Effector memory CD8-positive, alpha-beta T cell (primary cell): ENCODE results near the gene CCDC192.
A peak's percentile ranks its signal among the peaks of the same experiment; 100 is the strongest.
"Not testable (repeated sequence)": the region's sequence is repeated elsewhere in the genome, so short reads cannot be mapped to it uniquely, and the experiment has no call there.

Experiments
- ATAC-seq: fragments of 150-1000 bp; cut with Tn5 transposase; replicated peaks from 2 replicates; pipeline ENCODE4 v1.10.0; 2021; ENCODE audit warnings: mild to moderate bottlenecking, moderate library complexity
- DNase-seq, 3 experiments: peaks; one replicate each; pipeline ENCODE4 v3.0.0; 2021
- H3K27ac Mint-ChIP-seq, 2 donors: one replicate each; pipeline ENCODE4 v1.8.0; 2022; ENCODE audit warnings: mild to moderate bottlenecking in 2 of 2, mixed read lengths in 2 of 2, moderate library complexity in 2 of 2
- H3K27me3 Mint-ChIP-seq, 2 donors: one replicate each; pipeline ENCODE4 v1.8.0; 2022; ENCODE audit warnings: mixed read lengths in 2 of 2
- H3K36me3 Mint-ChIP-seq: one replicate; pipeline ENCODE4 v1.8.0; 2022; ENCODE audit warnings: mild to moderate bottlenecking, moderate library complexity, mixed read lengths; ENCODE audit not compliant: insufficient read depth
- H3K4me1 Mint-ChIP-seq, 2 donors: one replicate each; pipeline ENCODE4 v1.8.0; 2022; ENCODE audit warnings: low read depth in 2 of 2, mixed read lengths in 2 of 2
- H3K4me3 Mint-ChIP-seq, 2 donors: one replicate each; pipeline ENCODE4 v1.8.0; 2022; ENCODE audit warnings: mild to moderate bottlenecking in 2 of 2, mixed read lengths in 2 of 2, moderate library complexity in 2 of 2
- H3K9me3 Mint-ChIP-seq, 2 donors: one replicate each; pipeline ENCODE4 v1.8.0; 2022; ENCODE audit warnings: mixed read lengths in 2 of 2

CCDC192 gene

DNA sequence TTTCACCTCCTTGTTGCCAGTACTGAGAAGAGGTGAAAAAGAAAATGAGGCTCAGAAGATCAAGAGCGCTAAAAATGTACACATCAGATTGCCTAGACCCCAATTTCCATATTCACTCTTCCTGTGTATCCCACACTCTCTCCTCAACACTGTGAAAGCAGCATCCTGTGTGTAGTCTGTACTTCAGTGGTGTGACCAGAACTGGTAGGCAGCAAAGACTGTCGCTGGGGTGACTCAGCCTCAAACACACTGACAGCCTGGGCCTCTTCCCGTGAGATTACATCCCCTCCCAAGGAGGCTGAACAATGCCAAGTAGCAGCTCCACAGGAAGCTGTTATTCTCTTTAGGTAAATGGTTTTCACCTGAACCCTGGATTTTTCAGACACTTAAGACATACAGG lies 135.5 kb downstream of the CCDC192 start:
- Mint-ChIP-seq H3K36me3 (peaks cover 3% of the 10 kb centered on the region), H3K4me1 (peaks cover 0 to 8% of the 10 kb centered on the region in 2 donors), H3K4me3 (no peak overlapping the region), H3K27ac (no peak overlapping the region), H3K27me3 (no peaks in the 10 kb centered on the region), H3K9me3 (no peaks in the 10 kb centered on the region)
- ATAC-seq, result no peak
- no peak for DNase-seq

DNA sequence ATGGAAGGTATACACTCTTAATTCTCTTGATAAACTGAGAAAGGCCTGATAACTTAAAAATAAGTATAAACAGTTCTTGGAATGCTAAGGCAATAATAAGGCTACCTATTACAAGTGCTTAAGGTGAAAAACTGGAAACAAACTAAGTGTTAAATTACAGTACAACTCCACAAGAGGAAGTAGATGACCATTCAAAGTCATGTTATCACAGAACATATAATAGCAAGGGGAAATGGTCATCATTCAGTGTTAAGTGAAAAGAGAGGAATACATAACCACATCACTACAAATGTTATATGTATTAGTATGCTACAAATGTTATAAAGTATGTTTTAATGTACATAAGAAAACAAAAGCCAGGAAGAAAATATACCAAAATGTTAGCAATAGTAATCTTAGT lies 135.9 kb downstream of the CCDC192 start:
- no peak for DNase-seq
- Mint-ChIP-seq H3K9me3 (no peaks in the 10 kb centered on the region), H3K4me1 (peaks cover 0 to 8% of the 10 kb centered on the region in 2 donors), H3K27ac (no peak overlapping the region), H3K27me3 (no peaks in the 10 kb centered on the region), H3K4me3 (no peak overlapping the region), H3K36me3 (peaks cover 3% of the 10 kb centered on the region)
- no peak for ATAC-seq

DNA sequence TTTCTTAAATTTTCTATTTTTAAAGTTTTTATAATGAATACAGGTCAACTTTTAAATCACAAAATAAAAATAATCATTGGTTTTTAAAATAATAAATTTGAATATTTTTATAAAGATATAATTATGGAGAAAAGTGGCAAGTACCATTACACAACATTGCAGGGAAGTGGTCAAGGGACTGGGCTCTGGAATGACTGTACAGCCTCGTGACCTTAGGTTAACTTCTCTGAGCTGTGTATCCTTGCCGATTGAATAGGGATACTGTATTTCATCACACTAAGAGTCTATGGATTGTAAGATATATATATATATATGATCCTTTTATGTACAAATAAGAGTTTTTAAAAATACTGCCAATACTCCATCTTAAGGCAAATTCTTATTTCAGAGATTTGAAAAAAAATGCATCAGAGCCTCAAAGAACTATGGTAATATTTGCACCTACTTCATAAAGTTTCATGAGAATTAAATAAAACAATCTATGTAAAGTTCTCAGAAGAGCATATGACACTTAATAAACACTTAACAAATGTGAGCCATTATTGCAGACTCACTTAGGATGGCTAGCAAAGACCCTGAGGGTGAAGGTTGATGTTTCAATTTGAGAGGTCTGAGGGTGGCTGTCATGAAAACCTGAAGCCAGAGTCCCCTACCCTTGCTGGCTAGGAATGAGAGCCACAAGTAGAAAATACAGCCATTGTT lies 136.5 kb downstream of the CCDC192 start:
- H3K27ac Mint-ChIP-seq, result peak overlapping the region in 1 of 2 donors; percentile 27
- DNase-seq, result no peak
- no peaks in the 10 kb centered on the region for H3K9me3 Mint-ChIP-seq
- ATAC-seq, result no peak
- H3K27me3 Mint-ChIP-seq, result peaks cover 0 to under 1% of the 10 kb centered on the region in 2 donors
- peaks cover 0 to 8% of the 10 kb centered on the region in 2 donors for H3K4me1 Mint-ChIP-seq
- H3K36me3 Mint-ChIP-seq, result peaks cover 3% of the 10 kb centered on the region
- H3K4me3 Mint-ChIP-seq, result no peak overlapping the region

DNA sequence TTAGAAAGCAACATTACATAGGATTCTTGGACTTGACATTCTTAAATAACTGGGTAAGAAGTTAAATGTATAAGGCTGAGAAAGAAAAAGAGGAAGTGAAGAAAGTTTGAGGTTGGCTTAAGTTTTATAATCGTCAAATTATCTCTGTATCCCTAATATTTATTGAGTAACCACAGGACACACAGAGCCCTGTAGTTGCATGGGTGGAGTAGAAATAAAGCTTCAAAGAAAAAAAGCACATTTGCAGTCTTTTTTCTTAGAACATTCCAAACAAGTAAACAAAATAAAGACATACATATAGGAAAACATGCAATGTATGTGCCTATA lies 137.0 kb downstream of the CCDC192 start:
- peaks cover 0 to 6% of the 10 kb centered on the region in 2 donors for H3K27me3 Mint-ChIP-seq
- H3K36me3 Mint-ChIP-seq, result peaks cover 3% of the 10 kb centered on the region
- DNase-seq, result no peak
- H3K4me3 Mint-ChIP-seq, result no peak overlapping the region
- H3K27ac Mint-ChIP-seq, result peak overlapping the region in 1 of 2 donors; percentile 27
- ATAC-seq, result no peak
- H3K4me1 Mint-ChIP-seq, result peaks cover 0 to 8% of the 10 kb centered on the region in 2 donors
- no peaks in the 10 kb centered on the region for H3K9me3 Mint-ChIP-seq

DNA sequence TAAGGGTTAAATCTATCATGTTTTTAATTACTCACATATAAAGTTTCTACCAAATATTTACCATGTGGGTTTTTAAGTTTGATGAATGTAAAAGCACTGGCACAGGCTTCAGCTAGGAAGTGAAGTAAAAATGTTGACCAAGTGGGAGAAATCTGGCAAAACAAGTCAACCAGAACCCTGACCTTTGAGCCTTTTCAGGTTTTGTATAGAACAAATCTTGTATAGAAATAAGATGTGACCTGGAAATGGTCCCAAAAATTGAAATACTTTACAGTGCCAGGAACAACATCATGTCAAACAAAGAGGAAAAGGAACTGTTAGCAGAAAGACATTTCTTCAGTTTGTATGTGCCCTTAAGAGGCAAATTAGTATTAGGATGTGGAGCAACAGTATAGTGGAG lies 137.6 kb downstream of the CCDC192 start:
- H3K4me1 Mint-ChIP-seq, result peaks cover 0 to 8% of the 10 kb centered on the region in 2 donors
- H3K27me3 Mint-ChIP-seq, result peaks cover 0 to 7% of the 10 kb centered on the region in 2 donors
- H3K36me3 Mint-ChIP-seq, result peaks cover 3% of the 10 kb centered on the region
- H3K27ac Mint-ChIP-seq, result no peak overlapping the region
- DNase-seq (no peak), ATAC-seq (no peak)
- no peaks in the 10 kb centered on the region for H3K9me3 Mint-ChIP-seq
- H3K4me3 Mint-ChIP-seq, result no peak overlapping the region

DNA sequence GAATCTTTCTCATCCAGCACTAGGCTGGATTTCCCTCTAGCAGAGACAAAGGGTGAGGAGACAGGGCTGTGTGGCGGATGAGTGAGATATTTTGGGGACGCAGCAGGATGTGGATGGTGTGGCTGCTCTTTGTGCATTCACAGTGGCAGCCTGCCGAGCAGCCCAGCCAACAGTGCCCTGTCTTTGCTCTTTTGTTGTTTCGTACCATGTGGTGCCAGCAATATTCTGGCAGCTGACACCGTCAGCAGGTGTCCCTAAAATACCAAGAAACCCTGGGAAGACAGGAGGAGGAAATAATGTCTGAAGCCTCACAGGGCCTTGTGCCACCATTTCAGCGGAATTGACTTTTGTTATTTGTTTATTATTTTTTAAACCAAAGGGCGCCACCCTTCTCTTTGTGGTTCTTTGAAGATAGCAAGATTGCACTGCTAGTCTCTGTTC lies 141.4 kb downstream of the CCDC192 start:
- Mint-ChIP-seq H3K36me3 (peaks cover 3% of the 10 kb centered on the region), H3K4me1 (no peaks in the 10 kb centered on the region), H3K27me3 (peaks cover 0 to 7% of the 10 kb centered on the region in 2 donors), H3K27ac (peak overlapping the region in 1 of 2 donors; percentile 57), H3K4me3 (no peak overlapping the region), H3K9me3 (no peaks in the 10 kb centered on the region)
- ATAC-seq, result no peak
- DNase-seq, result no peak

DNA sequence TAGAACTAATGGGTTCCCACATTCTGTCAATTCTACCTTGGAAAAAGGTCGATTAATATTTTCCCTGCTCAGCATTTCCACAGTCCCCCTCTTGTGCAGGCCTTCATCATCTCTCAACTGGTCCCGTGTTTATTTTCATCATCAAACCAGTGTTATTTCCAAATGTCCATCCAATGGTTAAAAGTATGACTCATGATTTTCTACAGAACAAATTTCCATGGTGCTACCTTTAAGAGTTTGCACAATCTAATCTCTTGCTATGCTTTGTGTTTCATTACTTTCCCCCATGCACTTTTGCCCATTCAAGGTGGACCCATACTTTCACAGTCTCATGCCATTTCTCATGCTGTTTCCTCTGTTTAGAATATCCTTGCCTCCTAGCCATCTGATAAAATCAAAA lies 143.7 kb downstream of the CCDC192 start:
- Mint-ChIP-seq H3K4me1 (no peaks in the 10 kb centered on the region), H3K27ac (no peak overlapping the region), H3K9me3 (no peaks in the 10 kb centered on the region), H3K36me3 (no peaks in the 10 kb centered on the region), H3K4me3 (no peak overlapping the region), H3K27me3 (peaks cover 0 to 7% of the 10 kb centered on the region in 2 donors)
- ATAC-seq (no peak), DNase-seq (no peak)

DNA sequence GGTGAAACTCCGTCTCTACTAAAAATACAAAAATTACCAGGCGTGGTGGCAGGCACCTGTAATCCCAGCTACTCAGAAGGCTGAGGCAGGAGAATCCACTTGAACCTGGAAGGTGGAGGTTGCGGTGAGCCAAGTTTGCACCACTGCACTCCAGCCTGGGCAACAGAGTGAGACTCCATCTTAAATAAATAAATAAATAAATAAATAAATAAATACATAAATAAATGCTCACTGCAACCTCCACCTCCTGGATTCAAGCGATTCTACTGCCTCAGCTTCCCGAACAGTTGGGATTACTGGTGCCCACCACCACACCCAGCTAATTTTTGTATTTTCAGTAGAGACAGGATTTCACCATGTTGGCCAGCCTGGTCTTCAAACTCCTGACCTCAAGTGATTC lies 144.4 kb downstream of the CCDC192 start:
- H3K9me3 Mint-ChIP-seq, H3K27me3 Mint-ChIP-seq, H3K36me3 Mint-ChIP-seq, H3K27ac Mint-ChIP-seq, DNase-seq, ATAC-seq, H3K4me1 Mint-ChIP-seq, H3K4me3 Mint-ChIP-seq: not testable (repeated sequence)

DNA sequence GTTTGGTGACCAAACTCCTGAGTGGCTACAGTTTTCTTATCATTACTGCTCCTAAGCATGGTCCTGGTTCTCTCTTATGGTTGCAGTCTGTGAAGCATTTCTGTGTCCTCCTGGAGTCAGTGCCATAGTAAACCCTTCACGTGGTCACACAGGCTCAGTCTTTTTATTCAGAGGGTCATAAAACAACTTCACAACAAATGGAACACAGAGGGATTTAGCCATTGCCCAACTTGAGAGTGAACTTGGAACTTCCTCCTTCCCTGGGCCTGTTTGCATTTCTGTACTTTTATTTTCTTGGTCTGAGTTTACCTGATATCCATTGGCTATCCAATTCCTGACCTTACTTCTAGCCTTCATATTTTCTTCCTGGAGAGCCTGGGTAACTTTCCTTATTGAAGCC lies 144.9 kb downstream of the CCDC192 start:
- no peaks in the 10 kb centered on the region for H3K4me1 Mint-ChIP-seq
- DNase-seq, result no peak
- no peak overlapping the region for H3K27ac Mint-ChIP-seq
- H3K36me3 Mint-ChIP-seq, result no peaks in the 10 kb centered on the region
- no peak overlapping the region for H3K4me3 Mint-ChIP-seq
- no peak for ATAC-seq
- no peaks in the 10 kb centered on the region for H3K9me3 Mint-ChIP-seq
- peaks cover 0 to 7% of the 10 kb centered on the region in 2 donors for H3K27me3 Mint-ChIP-seq

DNA sequence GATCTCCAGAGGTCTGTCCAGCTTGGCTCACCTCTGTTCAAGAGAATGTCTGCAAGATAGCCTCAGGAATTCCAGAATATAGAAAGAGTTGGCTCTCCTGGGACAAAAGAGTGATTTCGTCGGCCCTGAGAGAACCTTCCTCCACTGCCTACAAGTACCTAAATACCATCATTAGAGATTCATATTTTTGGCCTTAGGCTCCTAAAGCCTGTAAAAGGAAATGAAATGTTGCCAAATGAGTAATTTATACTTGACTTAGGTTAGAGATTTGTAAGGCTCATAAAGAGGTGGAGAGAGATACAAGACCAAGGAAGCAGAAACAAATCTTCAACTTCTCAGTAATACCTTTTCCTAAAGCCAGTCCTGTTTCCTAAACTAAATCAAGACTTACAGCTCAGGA lies 146.2 kb downstream of the CCDC192 start:
- Mint-ChIP-seq H3K27me3 (peaks cover 0 to 7% of the 10 kb centered on the region in 2 donors), H3K4me3 (no peak overlapping the region), H3K9me3 (no peaks in the 10 kb centered on the region), H3K36me3 (no peaks in the 10 kb centered on the region), H3K27ac (no peak overlapping the region), H3K4me1 (no peaks in the 10 kb centered on the region)
- ATAC-seq (no peak), DNase-seq (no peak)

DNA sequence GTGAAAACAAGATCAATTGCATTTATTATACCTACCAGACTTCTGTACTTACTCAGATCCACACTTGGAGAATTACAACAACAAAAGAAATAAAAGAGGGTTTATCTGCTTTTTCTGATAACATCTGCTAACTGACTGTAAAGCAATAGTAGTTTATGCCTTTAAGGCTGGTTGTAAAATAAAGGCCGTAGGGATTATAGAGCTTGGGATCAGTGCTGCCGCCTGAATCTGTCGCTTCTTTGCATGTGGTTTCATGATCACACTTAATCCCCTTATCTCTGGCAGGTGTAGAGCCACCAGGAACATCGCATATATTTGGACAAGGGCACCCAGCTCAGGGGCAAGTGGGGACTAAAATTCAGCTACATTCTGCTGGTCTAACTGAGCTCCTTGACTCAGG lies 146.7 kb downstream of the CCDC192 start:
- Mint-ChIP-seq H3K27me3 (peaks cover 0 to 4% of the 10 kb centered on the region in 2 donors), H3K36me3 (no peaks in the 10 kb centered on the region), H3K27ac (no peak overlapping the region), H3K4me3 (no peak overlapping the region), H3K9me3 (no peaks in the 10 kb centered on the region), H3K4me1 (no peaks in the 10 kb centered on the region)
- ATAC-seq (no peak), DNase-seq (no peak)

DNA sequence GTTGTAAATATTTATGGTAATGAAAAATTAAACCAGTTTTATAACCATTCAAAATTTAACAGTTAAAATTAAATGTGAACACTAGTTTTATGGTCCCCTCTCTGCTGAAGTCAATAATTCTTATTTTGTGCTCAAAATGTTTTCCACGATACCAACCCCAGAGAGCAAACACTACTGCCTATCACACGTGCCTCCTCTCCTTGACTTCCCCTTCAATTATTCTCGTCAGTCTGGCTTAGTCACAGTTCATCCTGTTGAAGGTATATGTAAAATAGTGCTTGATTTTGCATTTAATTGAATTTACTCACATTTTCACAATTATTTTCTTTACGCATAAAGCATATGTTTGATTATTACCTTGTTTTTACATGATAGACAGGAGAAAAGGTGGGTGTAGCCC lies 148.8 kb downstream of the CCDC192 start:
- H3K36me3 Mint-ChIP-seq, result no peaks in the 10 kb centered on the region
- no peaks in the 10 kb centered on the region for H3K27me3 Mint-ChIP-seq
- no peaks in the 10 kb centered on the region for H3K9me3 Mint-ChIP-seq
- no peak overlapping the region for H3K4me3 Mint-ChIP-seq
- H3K27ac Mint-ChIP-seq, result no peak overlapping the region
- ATAC-seq (no peak), DNase-seq (no peak)
- peaks cover 0 to 3% of the 10 kb centered on the region in 2 donors for H3K4me1 Mint-ChIP-seq

DNA sequence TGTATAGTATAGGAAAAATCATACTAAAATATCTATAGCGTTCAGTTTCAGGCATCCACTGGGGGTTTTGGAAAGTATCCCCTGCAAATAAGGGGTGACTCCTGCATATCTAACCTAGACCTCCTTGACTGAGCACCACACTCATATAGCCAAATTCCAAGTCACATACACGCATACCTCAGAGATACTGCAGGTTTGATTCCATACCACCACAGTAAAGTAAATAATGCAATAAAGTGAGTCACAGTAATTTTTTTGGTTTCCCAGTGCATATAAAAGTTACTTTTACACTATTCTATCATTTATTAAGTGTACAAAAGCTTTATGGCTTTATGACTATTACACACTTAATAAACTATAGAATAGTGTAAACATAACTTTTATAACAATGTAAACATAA lies 151.3 kb downstream of the CCDC192 start:
- Mint-ChIP-seq H3K4me1 (peaks cover 0 to 3% of the 10 kb centered on the region in 2 donors), H3K9me3 (no peaks in the 10 kb centered on the region), H3K4me3 (no peak overlapping the region), H3K27ac (no peak overlapping the region), H3K36me3 (no peaks in the 10 kb centered on the region), H3K27me3 (peaks cover 0 to 3% of the 10 kb centered on the region in 2 donors)
- ATAC-seq (no peak), DNase-seq (no peak)

DNA sequence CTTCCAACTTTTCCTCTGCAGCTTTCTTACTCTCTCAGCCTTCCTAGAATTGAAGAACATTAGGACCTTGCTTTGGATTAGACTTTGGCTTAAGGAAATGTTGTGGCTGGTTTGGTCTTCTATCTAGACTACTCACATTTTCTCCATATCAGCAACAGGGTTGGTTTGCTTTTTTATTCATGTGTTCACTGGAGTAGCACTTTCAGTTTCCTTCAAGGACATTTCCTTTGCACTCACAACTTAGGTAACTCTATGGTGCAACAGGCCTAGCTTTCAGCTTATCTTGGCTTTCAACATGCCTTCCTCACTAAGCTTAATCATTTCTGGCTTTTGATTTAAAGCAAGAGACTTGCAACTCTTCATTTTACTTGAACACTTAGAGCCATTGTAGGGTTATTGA lies 153.1 kb downstream of the CCDC192 start:
- Mint-ChIP-seq H3K36me3 (no peaks in the 10 kb centered on the region), H3K27me3 (peaks cover 0 to 14% of the 10 kb centered on the region in 2 donors), H3K4me1 (peaks cover 0 to 3% of the 10 kb centered on the region in 2 donors), H3K27ac (no peak overlapping the region), H3K4me3 (no peak overlapping the region), H3K9me3 (no peaks in the 10 kb centered on the region)
- DNase-seq, result no peak
- no peak for ATAC-seq
